Activated CD8-positive, alpha-beta T cell treated with anti-CD3 and anti-CD28 coated beads, Interleukin-2, amount 10 ng/mL, durations not matched to agents 7 days and 5 days (primary cell): ENCODE results near the gene TMEM87B. TPM values are rescaled to one million over a fixed set of nuclear protein-coding genes. Genes with fewer than 3 reads are reported as not detected.

ENCODE experiments used
- ATAC-seq: fragments of 150-1000 bp; cut with Tn5 transposase; one replicate; pipeline ENCODE4 v1.10.0; 2021; ENCODE audit warnings: moderate library complexity
- CTCF ChIA-PET: fragments of 350-600 bp; sonication (Branson Sonifier 250); formaldehyde crosslinking; loops from one replicate; lab custom pipeline; 2021; ENCODE audit warnings: antibody characterized with exemption; lab: Charles Lee
- POLR2A ChIA-PET: fragments of 350-600 bp; sonication (Branson Sonifier 250); formaldehyde crosslinking; loops from one replicate; lab custom pipeline; 2021; ENCODE audit warnings: antibody characterized with exemption; lab: Charles Lee
- DNase-seq: peaks from one replicate; pipeline ENCODE4 v3.0.0-alpha.2; 2020
- H3K27ac Mint-ChIP-seq: one replicate; pipeline ENCODE4 v1.8.0; 2021; ENCODE audit warnings: mild to moderate bottlenecking, mixed read lengths
- H3K27me3 Mint-ChIP-seq: one replicate; pipeline ENCODE4 v1.8.0; 2021; ENCODE audit warnings: low read depth, mixed read lengths
- H3K36me3 Mint-ChIP-seq: one replicate; pipeline ENCODE4 v1.8.0; 2021; ENCODE audit warnings: low read depth, mixed read lengths
- H3K4me1 Mint-ChIP-seq: one replicate; pipeline ENCODE4 v1.8.0; 2021; ENCODE audit warnings: low read depth, mixed read lengths
- H3K4me3 Mint-ChIP-seq: one replicate; pipeline ENCODE4 v1.8.0; 2021; ENCODE audit warnings: mild to moderate bottlenecking, mixed read lengths
- H3K9me3 Mint-ChIP-seq: one replicate; pipeline ENCODE4 v1.8.0; 2022; ENCODE audit warnings: mixed read lengths; ENCODE audit not compliant: insufficient read depth
- total RNA-seq, 2 experiments: library from RNA; stranded (reverse); gene quantifications; one replicate each; pipeline ENCODE4 v1.2.3, GENCODE V29; 2021

TMEM87B gene
- total RNA-seq, 2 experiments from 2014 or later: 18.6 to 19.9 TPM

GRCh38 chr2:112075490-112076260, 20.6 kb downstream of the TMEM87B start:
- DNase-seq: no peak
- H3K27ac Mint-ChIP-seq: no peak overlapping the region
- ATAC-seq: no peak
- H3K27me3 Mint-ChIP-seq: no peaks in the 10 kb centered on the region
- H3K4me1 Mint-ChIP-seq: peaks cover 18% of the 10 kb centered on the region
- peaks cover 61% of the 10 kb centered on the region for H3K36me3 Mint-ChIP-seq
- ChIA-PET CTCF (no interaction called here), POLR2A (no interaction called here)
- H3K9me3 Mint-ChIP-seq: peaks cover 10% of the 10 kb centered on the region
- no peak overlapping the region for H3K4me3 Mint-ChIP-seq

GRCh38 chr2:112077814-112078213, 22.7 kb downstream of the TMEM87B start:
- DNase-seq (no peak), ATAC-seq (no peak)
- Mint-ChIP-seq H3K4me1 (peaks cover 16% of the 10 kb centered on the region), H3K4me3 (no peak overlapping the region), H3K9me3 (peaks cover 10% of the 10 kb centered on the region), H3K27me3 (no peaks in the 10 kb centered on the region), H3K36me3 (peaks cover 61% of the 10 kb centered on the region), H3K27ac (no peak overlapping the region)
- ChIA-PET POLR2A (no interaction called here), CTCF (no interaction called here)

- no peak for ATAC-seq
These were observed 26.2 kb downstream of the TMEM87B start for GRCh38 chr2:112081262-112081661.

GRCh38 chr2:112084689-112085374, 29.8 kb downstream of the TMEM87B start:
- Mint-ChIP-seq H3K4me1 (no peaks in the 10 kb centered on the region), H3K27ac (no peak overlapping the region), H3K9me3 (no peaks in the 10 kb centered on the region), H3K4me3 (no peak overlapping the region), H3K27me3 (no peaks in the 10 kb centered on the region), H3K36me3 (peaks cover 73% of the 10 kb centered on the region)
- ChIA-PET POLR2A (no interaction called here), CTCF (interaction anchor here (1.2 kb wide), 1 partner anchor 37 kb away, joined by 3 read pairs; no protein-coding TSS in a partner anchor)
- DNase-seq (no peak), ATAC-seq (no peak)

More at GRCh38 chr2:112081262-112081661, 26.2 kb downstream of the TMEM87B start:
- no peaks in the 10 kb centered on the region for H3K27me3 Mint-ChIP-seq
- H3K9me3 Mint-ChIP-seq: no peaks in the 10 kb centered on the region
- H3K4me1 Mint-ChIP-seq: no peaks in the 10 kb centered on the region
- ChIA-PET POLR2A (no interaction called here), CTCF (interaction anchor here (1.1 kb wide), 1 partner anchor 9 kb away, joined by 3 read pairs; no protein-coding TSS in a partner anchor)
- H3K4me3 Mint-ChIP-seq: no peak overlapping the region
- peaks cover 60% of the 10 kb centered on the region for H3K36me3 Mint-ChIP-seq
- H3K27ac Mint-ChIP-seq: no peak overlapping the region
- DNase-seq: no peak

GRCh38 chr2:112085375-112085730, 30.3 kb downstream of the TMEM87B start:
- ATAC-seq: no peak
- ChIA-PET POLR2A (no interaction called here), CTCF (interaction anchor here (0.6 kb wide), 1 partner anchor 36 kb away, joined by 3 read pairs; no protein-coding TSS in a partner anchor)
- Mint-ChIP-seq H3K9me3 (no peaks in the 10 kb centered on the region), H3K36me3 (peaks cover 78% of the 10 kb centered on the region), H3K27ac (no peak overlapping the region), H3K4me3 (no peak overlapping the region), H3K27me3 (no peaks in the 10 kb centered on the region), H3K4me1 (no peaks in the 10 kb centered on the region)
- no peak for DNase-seq

- no peaks in the 10 kb centered on the region for H3K4me1 Mint-ChIP-seq
- POLR2A ChIA-PET: no interaction called here
- H3K4me3 Mint-ChIP-seq: no peak overlapping the region
- DNase-seq (no peak), ATAC-seq (no peak)
- H3K27me3 Mint-ChIP-seq: no peaks in the 10 kb centered on the region
- no peak overlapping the region for H3K27ac Mint-ChIP-seq
- CTCF ChIA-PET: interaction anchor here (0.6 kb wide), 1 partner anchor 36 kb away, joined by 3 read pairs; no protein-coding TSS in a partner anchor
- no peaks in the 10 kb centered on the region for H3K9me3 Mint-ChIP-seq
- peaks cover 77% of the 10 kb centered on the region for H3K36me3 Mint-ChIP-seq
These were observed 31.0 kb downstream of the TMEM87B start for GRCh38 chr2:112085916-112086669.

GRCh38 chr2:112087346-112088020, 32.4 kb downstream of the TMEM87B start:
- Mint-ChIP-seq H3K4me1 (peaks cover 7% of the 10 kb centered on the region), H3K4me3 (no peak overlapping the region), H3K9me3 (no peaks in the 10 kb centered on the region), H3K36me3 (peaks cover 75% of the 10 kb centered on the region), H3K27ac (no peak overlapping the region), H3K27me3 (no peaks in the 10 kb centered on the region)
- CTCF ChIA-PET: no interaction called here
- POLR2A ChIA-PET: interaction anchor here (0.7 kb wide), 1 partner anchor 106 kb away, joined by 3 read pairs; no protein-coding TSS in a partner anchor
- DNase-seq (no peak), ATAC-seq (no peak)

GRCh38 chr2:112089375-112089774, 34.3 kb downstream of the TMEM87B start:
- peaks cover 7% of the 10 kb centered on the region for H3K4me1 Mint-ChIP-seq
- no peak overlapping the region for H3K4me3 Mint-ChIP-seq
- POLR2A ChIA-PET: no interaction called here
- DNase-seq: no peak
- H3K9me3 Mint-ChIP-seq: no peaks in the 10 kb centered on the region
- no peaks in the 10 kb centered on the region for H3K27me3 Mint-ChIP-seq
- H3K36me3 Mint-ChIP-seq: peaks cover 67% of the 10 kb centered on the region
- no peak for ATAC-seq
- CTCF ChIA-PET: no interaction called here
- no peak overlapping the region for H3K27ac Mint-ChIP-seq

GRCh38 chr2:112092286-112093041, 37.4 kb downstream of the TMEM87B start:
- no peak for ATAC-seq
- no peak for DNase-seq
- POLR2A ChIA-PET: no interaction called here
- Mint-ChIP-seq H3K27ac (no peak overlapping the region), H3K9me3 (no peaks in the 10 kb centered on the region), H3K4me1 (peaks cover 12% of the 10 kb centered on the region), H3K36me3 (peaks cover 54% of the 10 kb centered on the region), H3K4me3 (no peak overlapping the region), H3K27me3 (no peaks in the 10 kb centered on the region)
- CTCF ChIA-PET: no interaction called here

- Mint-ChIP-seq H3K9me3 (no peaks in the 10 kb centered on the region), H3K27me3 (no peaks in the 10 kb centered on the region), H3K36me3 (peaks cover 55% of the 10 kb centered on the region), H3K27ac (no peak overlapping the region), H3K4me3 (no peak overlapping the region), H3K4me1 (peaks cover 12% of the 10 kb centered on the region)
- ChIA-PET POLR2A (interaction anchor here (1.5 kb wide), 1 partner anchor 38 kb away, joined by 3 read pairs; the partner anchor contains the start of gene TMEM87B), CTCF (no interaction called here)
- DNase-seq (no peak), ATAC-seq (no peak)
These were observed 38.1 kb downstream of the TMEM87B start for GRCh38 chr2:112093216-112093615.

- H3K36me3 Mint-ChIP-seq: peaks cover 45% of the 10 kb centered on the region
- ChIA-PET CTCF (no interaction called here), POLR2A (no interaction called here)
- ATAC-seq: no peak
- no peak for DNase-seq
- H3K27ac Mint-ChIP-seq: no peak overlapping the region
- no peaks in the 10 kb centered on the region for H3K9me3 Mint-ChIP-seq
- H3K4me1 Mint-ChIP-seq: peaks cover 12% of the 10 kb centered on the region
- no peak overlapping the region for H3K4me3 Mint-ChIP-seq
- no peaks in the 10 kb centered on the region for H3K27me3 Mint-ChIP-seq
These were observed 40.6 kb downstream of the TMEM87B start for GRCh38 chr2:112095681-112096080.
